ENCODE data around the gene AHCY. TPM values are rescaled to one million over a fixed set of nuclear protein-coding genes. Genes with fewer than 3 reads are reported as not detected.
A peak's percentile ranks its signal among the peaks of the same experiment; 100 is the strongest.

AHCY gene
- total and polyA plus RNA-seq, 5 donors = 48.0 to 77.1 (median 64.3) TPM

DNA sequence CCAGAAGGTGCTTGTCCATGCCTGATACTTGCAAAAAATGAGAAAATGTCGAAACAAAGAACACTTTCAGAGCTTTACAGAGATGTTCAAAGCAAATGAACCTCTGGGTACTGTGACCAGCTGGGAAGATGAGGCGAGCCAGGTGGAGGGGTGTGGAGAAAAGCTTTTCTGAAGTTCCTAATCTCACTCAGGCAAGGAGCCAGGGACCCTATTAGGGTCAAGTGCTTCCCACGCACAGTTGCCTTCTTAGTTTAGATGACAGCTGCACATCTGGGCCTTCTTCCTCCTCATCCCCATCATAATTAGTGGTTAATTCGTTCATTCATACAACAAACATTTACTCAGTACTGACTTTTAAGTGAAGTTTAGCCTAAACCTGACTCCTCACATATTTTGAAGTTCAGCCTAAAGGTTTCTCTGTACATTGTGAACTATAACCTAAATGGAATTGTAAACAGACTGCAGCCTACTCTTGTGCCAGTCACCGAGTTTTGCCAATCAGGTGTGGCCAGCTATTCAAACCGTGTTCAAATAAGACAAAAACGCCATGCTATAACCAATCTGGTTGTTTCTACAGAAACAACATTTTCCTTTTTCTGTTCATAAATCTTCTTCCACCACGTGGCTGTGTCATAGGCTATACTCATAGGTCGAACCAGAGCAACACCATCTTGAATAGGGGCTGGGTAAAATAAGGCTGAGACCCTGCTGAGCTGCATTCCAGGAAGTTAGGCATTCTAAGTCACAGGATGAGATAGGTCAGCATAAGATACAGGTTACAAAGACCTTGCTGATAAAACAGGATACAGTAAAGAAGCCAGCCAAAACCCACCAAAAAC lies 19.3 kb upstream of the AHCY start:
- intact Hi-C loops (cut with DNase I) = no loop called here
- Histone ChIP-seq H3K4me3 (ENCODE audit: low read length) (no peak overlapping the region), H3K4me1 (ENCODE audit: control insufficient read depth, insufficient read depth, low read length) (no peaks in the 10 kb centered on the region), H3K9me3 (ENCODE audit: control insufficient read depth, low read length) (no peaks in the 10 kb centered on the region), H3K27ac (ENCODE audit: low read length) (no peak overlapping the region), H3K27me3 (ENCODE audit: control insufficient read depth, insufficient read depth) (no peaks in the 10 kb centered on the region)
- no peak for DNase-seq
- 72% methylated on average over 9 of the region's 9 CpGs for WGBS
- no peak for ATAC-seq

DNA sequence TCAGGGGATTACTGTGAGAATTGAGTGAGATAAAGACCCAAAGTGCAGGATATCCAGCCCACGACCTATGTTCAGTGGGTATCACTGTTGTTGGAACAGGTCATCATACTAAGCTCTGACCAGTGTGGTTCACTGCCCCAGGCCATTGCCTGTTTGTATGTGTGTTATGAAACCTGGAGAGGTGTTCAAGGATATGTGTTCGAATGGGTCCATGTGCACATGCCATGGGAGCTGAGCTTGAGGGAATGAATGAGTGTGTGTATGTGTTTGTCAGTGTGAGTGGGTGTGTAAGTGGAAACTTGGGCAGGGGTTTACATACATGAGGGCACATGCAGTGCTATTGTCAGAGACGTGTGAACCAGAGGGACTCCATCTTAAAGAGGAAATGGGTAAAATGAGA lies 17.7 kb upstream of the AHCY start:
- no peaks in the 10 kb centered on the region for H3K9me3 ChIP-seq (ENCODE audit: control insufficient read depth, low read length)
- H3K27me3 ChIP-seq (ENCODE audit: control insufficient read depth, insufficient read depth) = no peaks in the 10 kb centered on the region
- H3K27ac ChIP-seq (ENCODE audit: low read length) = no peak overlapping the region
- whole genome bisulfite sequencing = 68% methylated on average over 3 of the region's 3 CpGs
- no peak overlapping the region for H3K4me3 ChIP-seq (ENCODE audit: low read length)
- no peaks in the 10 kb centered on the region for H3K4me1 ChIP-seq (ENCODE audit: control insufficient read depth, insufficient read depth, low read length)
- intact Hi-C loops (cut with DNase I) = no loop called here
- ATAC-seq = no peak
- DNase-seq = no peak

DNA sequence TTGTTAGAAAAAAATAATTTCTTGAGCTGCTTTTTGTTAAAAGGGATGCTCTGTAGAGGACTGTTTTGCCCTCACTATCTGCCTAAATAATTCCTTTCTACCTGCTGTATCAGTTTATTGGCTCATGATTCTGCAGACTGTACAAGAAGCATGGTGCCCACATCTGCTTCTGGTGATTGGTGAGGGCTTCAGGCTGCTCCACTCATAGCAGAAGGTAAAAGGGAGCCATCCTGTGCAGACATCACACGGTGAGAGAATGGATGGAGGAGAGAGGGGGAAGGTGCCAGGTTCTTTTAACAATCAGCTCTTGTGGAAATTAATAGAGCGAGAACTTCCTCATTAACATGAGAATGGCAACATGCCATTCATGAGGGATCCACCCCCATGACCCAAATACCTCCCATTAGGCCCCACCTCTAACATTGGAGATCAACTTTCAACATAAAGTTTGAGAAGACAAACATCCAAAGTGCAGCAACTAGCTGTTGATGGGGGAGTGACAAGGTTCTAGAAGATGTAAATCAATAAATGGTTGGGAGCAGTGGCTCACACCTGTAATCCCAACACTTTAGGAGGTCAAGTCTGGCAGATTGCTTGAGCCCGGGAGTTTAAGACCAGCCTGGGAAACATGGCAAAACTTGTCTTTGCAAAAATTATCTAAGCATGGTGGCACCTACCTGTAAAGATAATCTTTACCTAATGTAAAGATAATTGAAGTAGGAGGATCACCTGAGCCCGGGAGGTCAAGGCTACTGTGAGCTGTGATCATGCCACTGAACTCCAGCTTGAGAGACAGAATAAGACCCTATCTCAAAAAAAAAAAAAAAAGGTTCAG lies 15.7 kb upstream of the AHCY start:
- H3K27ac ChIP-seq (ENCODE audit: low read length) = no peak overlapping the region
- no peaks in the 10 kb centered on the region for H3K9me3 ChIP-seq (ENCODE audit: control insufficient read depth, low read length)
- H3K4me1 ChIP-seq (ENCODE audit: control insufficient read depth, insufficient read depth, low read length) = no peaks in the 10 kb centered on the region
- 78% methylated on average over 4 of the region's 4 CpGs for WGBS
- intact Hi-C loops (cut with DNase I) = loop anchor here in 3 of 4 donors (10.0 kb wide), 3 partner anchors 156 to 436 kb away; no protein-coding TSS in a partner anchor
- DNase-seq (no peak), ATAC-seq (no peak)
- no peaks in the 10 kb centered on the region for H3K27me3 ChIP-seq (ENCODE audit: control insufficient read depth, insufficient read depth)
- no peak overlapping the region for H3K4me3 ChIP-seq (ENCODE audit: low read length)

DNA sequence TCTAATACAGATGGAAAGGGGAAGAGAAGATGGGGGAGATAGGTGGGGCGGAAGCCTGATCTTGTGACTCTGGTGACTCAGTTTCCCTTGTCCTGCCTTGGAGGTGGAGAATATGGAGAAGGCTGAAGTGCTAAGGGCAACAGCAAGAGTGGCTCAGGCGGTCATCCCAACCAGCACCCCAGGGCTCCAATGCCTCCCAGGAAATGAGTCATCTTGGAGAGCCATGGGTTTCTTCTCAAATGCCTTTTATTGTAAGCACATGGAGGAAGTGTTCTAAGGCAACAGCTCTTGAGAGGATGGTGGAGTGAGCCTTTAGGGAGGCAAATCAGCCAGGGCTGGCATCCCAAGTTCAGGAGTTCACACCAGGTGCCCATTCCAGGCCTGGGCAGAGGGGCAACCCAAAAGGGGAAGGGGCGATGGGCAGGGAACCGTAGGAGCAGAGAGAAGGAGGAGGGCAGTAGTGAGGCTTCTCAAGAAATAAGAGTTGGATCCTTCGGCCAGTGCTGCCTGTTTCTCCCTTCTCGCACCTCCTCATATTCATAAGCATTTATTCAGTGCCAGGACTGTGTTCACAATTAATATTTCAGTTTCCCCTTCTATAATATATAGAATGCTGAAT lies 13.2 kb upstream of the AHCY start:
- Histone ChIP-seq H3K4me3 (ENCODE audit: low read length) (no peak overlapping the region), H3K4me1 (ENCODE audit: control insufficient read depth, insufficient read depth, low read length) (no peaks in the 10 kb centered on the region), H3K9me3 (ENCODE audit: control insufficient read depth, low read length) (no peaks in the 10 kb centered on the region), H3K27me3 (ENCODE audit: control insufficient read depth, insufficient read depth) (no peaks in the 10 kb centered on the region), H3K27ac (ENCODE audit: low read length) (no peak overlapping the region)
- ATAC-seq (no peak), DNase-seq (no peak)
- 93% methylated on average over 6 of the region's 6 CpGs for WGBS
- intact Hi-C loops (cut with DNase I) = loop anchor here in 3 of 4 donors (10.0 kb wide), 3 partner anchors 158 to 438 kb away; no protein-coding TSS in a partner anchor

DNA sequence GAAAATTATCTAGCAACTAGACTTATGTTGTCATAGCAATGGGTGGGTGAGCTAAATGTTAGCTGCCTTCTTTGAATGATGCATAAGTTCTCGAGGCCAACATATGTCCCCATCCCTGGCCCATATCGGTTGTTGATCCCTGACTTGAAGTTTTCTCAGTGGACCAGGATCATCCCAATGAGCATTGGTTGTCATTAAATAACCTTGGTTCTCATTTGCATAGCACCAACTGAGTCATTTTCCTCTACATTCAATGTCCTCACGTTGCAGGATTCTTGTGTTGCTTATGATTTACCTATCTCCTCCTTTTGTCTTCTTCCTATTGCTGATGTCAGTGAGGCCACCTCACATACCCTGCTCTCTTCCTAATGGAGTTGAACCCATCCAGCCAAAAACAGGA lies 12.1 kb upstream of the AHCY start:
- 85% methylated on average over 3 of the region's 3 CpGs for WGBS
- no peak overlapping the region for H3K4me3 ChIP-seq (ENCODE audit: low read length)
- intact Hi-C loops (cut with DNase I) = loop anchor here in 3 of 4 donors (10.0 kb wide), 3 partner anchors 160 to 440 kb away; no protein-coding TSS in a partner anchor
- no peak for ATAC-seq
- no peaks in the 10 kb centered on the region for H3K9me3 ChIP-seq (ENCODE audit: control insufficient read depth, low read length)
- DNase-seq = no peak
- H3K4me1 ChIP-seq (ENCODE audit: control insufficient read depth, insufficient read depth, low read length) = no peaks in the 10 kb centered on the region
- H3K27ac ChIP-seq (ENCODE audit: low read length) = no peak overlapping the region
- H3K27me3 ChIP-seq (ENCODE audit: control insufficient read depth, insufficient read depth) = no peaks in the 10 kb centered on the region

DNA sequence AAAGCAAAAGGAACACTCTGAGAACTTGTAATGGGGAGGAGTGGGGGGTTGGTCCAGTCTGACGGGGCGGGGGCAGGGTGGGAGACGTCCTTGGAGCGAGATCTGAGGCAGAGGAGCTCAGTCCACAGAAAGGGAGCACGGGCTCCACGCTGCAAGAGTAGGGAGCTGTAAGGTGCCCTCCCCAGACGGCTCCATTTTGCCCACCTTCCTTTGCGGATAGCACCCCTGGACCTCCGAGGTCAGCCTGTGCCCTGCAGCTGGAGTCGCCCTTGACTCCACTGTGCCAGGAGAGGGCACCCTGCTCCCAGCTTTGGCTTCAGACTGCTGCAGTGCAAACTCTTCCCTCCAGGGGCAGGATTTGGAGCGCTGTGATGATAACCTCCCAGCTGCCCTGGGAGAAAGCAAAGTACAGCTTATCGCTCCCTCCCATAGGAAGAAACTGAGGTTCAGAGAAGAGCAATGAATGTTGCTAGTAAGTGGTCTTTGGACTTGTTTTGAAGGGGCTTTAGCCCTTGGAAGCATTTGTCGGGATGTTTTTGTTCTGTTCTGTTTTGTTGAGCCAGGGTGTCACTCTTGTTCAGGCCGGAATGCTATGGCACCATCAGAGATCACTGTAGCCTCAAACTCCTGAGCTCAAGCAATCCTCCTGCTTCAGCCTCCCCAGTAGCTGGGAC lies 9.5 kb upstream of the AHCY start:
- H3K4me1 ChIP-seq (ENCODE audit: control insufficient read depth, insufficient read depth, low read length) = no peaks in the 10 kb centered on the region
- H3K27me3 ChIP-seq (ENCODE audit: control insufficient read depth, insufficient read depth) = no peaks in the 10 kb centered on the region
- no peaks in the 10 kb centered on the region for H3K9me3 ChIP-seq (ENCODE audit: control insufficient read depth, low read length)
- intact Hi-C loops (cut with DNase I) = loop anchor here (1.0 to 10.0 kb wide), 5 partner anchors 160 to 442 kb away; no protein-coding TSS in a partner anchor
- WGBS = 12% methylated on average over 14 of the region's 14 CpGs
- no peak overlapping the region for H3K27ac ChIP-seq (ENCODE audit: low read length)
- ATAC-seq (peak; percentile 96 to 97), DNase-seq (peak; percentile 86 to 92 (median 91))
- no peak overlapping the region for H3K4me3 ChIP-seq (ENCODE audit: low read length)

DNA sequence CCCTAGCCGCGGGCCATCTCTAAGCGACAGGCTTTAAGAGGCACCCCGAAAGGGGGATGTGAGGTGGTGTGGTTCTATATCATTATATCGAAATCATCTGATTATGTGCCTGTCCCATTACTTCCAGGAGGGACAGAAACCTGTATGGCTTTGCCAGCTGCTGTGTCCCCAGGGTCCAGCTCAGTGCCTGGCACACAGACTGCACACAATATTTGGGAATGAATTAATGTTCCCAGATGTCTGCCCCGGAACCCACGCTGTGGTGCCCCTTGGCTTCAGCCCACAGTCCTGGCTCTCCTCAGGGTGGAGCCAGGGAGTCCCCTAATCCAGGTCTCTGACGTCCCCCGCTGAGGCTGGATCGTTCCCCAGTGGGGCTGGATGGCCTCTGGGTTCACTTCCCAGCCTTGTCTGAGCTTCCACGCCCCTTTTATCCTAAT lies 8.9 kb upstream of the AHCY start:
- intact Hi-C loops (cut with DNase I) = loop anchor here (1.0 to 10.0 kb wide), 5 partner anchors 160 to 443 kb away; no protein-coding TSS in a partner anchor
- no peaks in the 10 kb centered on the region for H3K9me3 ChIP-seq (ENCODE audit: control insufficient read depth, low read length)
- no peak overlapping the region for H3K4me3 ChIP-seq (ENCODE audit: low read length)
- no peak overlapping the region for H3K27ac ChIP-seq (ENCODE audit: low read length)
- H3K4me1 ChIP-seq (ENCODE audit: control insufficient read depth, insufficient read depth, low read length) = no peaks in the 10 kb centered on the region
- peak; percentile 30 to 38 for ATAC-seq
- no peaks in the 10 kb centered on the region for H3K27me3 ChIP-seq (ENCODE audit: control insufficient read depth, insufficient read depth)
- WGBS = 22% methylated on average over 11 of the region's 11 CpGs
- DNase-seq = peak in 1 of 3 donors; percentile 18

DNA sequence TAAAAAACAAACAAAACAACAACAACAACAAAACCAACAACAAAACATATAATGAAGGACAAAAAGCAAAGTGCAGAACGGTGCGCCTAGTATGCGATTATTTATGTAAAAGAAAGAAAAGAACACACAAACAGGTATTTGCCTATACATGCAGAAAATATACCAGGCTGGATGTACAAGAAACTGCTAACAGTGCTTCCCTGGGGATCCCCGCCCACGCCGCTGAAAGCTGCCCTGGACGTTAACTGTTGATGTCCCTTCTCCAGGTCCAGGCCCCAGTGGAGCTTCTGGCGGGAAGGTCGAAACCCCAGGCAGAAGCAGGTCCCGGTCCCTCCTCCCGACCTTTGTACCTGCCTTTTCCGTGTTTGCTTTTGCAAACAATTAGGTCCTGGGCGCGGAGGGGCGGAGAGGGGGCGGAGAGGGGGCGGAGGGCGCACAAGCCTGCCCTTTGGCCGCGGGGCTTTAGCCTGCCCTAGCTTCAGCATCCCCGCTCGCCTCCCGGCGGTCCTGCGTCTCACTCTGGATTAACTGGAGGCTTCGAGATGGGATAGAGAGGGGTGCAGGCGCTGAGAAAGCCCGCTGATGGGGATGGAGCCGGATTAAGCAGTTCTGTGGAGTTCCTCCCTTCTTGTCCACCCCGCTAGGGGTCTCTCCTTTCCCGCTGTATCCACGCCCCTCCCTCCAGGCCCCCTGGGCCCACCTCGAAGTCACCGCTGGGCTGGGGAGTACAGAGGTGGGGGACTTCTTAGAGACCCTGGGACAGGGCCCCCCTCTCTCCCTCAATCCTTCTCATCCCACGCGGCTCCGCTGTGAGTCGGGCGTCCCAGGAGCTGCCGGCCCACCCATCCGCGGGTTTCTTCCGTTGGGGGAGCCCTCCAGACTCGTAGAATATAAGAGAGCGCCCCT lies 8.2 kb upstream of the AHCY start:
- 12% methylated on average over 45 of the region's 45 CpGs for WGBS
- intact Hi-C loops (cut with DNase I) = loop anchor here (1.0 to 10.0 kb wide), 5 partner anchors 161 to 443 kb away; no protein-coding TSS in a partner anchor
- Histone ChIP-seq H3K4me1 (ENCODE audit: control insufficient read depth, insufficient read depth, low read length) (no peaks in the 10 kb centered on the region), H3K9me3 (ENCODE audit: control insufficient read depth, low read length) (no peaks in the 10 kb centered on the region), H3K27me3 (ENCODE audit: control insufficient read depth, insufficient read depth) (no peaks in the 10 kb centered on the region), H3K4me3 (ENCODE audit: low read length) (no peak overlapping the region), H3K27ac (ENCODE audit: low read length) (no peak overlapping the region)
- DNase-seq (no peak), ATAC-seq (peak; percentile 25 to 34)

DNA sequence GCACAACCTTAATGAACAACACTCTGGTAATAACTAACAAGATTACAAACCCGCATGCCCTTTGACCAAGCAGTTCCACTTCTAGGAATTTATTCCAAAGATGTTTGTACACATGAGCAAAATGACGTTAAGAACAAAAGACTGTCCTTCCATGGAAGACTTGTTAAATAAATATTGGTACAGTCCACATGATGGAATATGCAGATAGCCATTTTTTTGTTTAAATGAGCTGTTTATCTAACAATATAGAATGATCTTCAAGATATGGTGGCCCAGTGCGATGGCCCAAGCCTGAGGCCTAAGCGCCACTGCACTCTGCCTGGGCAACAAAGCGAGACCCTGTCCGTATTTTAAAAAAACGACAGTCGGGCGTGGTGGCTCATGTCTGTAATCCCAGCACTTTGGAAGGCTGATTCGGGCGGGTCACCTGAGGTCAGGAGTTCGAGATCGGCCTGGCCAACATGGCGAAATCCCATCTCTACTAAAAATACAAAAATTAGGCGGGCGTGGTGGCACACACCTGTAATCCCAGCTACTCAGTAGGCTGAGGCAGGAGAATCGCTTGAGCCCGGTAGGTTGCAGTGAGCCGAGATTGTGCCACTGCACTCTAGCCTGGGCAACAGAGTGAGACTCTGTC lies 7.4 kb upstream of the AHCY start:
- Histone ChIP-seq H3K4me1 (ENCODE audit: control insufficient read depth, insufficient read depth, low read length) (no peaks in the 10 kb centered on the region), H3K27me3 (ENCODE audit: control insufficient read depth, insufficient read depth) (no peaks in the 10 kb centered on the region), H3K9me3 (ENCODE audit: control insufficient read depth, low read length) (no peaks in the 10 kb centered on the region), H3K27ac (ENCODE audit: low read length) (no peak overlapping the region), H3K4me3 (ENCODE audit: low read length) (no peak overlapping the region)
- intact Hi-C loops (cut with DNase I) = loop anchor here (5.0 to 10.0 kb wide), 4 partner anchors 162 to 444 kb away; no protein-coding TSS in a partner anchor
- no peak for DNase-seq
- ATAC-seq = no peak
- WGBS = 87% methylated on average over 19 of the region's 19 CpGs

Measured in right cardiac atrium (tissue), 5 donors.